Kidney (tissue), 14 donors: Measurements from ENCODE around the gene HES2. TPM values are rescaled to one million over a fixed set of nuclear protein-coding genes. Genes with fewer than 3 reads are reported as not detected.
A peak's percentile ranks its signal among the peaks of the same experiment; 100 is the strongest.

Experiments
- DNase-seq, 5 donors: peaks; one replicate each; pipeline ENCODE4 v3.0.0-alpha.2; 2013 to 2020
- FAIRE-seq: peaks from 2 replicates; lab custom pipeline; 2012; peaks lifted over from hg19 to GRCh38; lab: Jason Lieb, UNC
- H3K27ac ChIP-seq, 2 donors: one replicate each; pipeline ENCODE4 v1.7.0; 2013; ENCODE audit warnings: low read depth in 2 of 2, low read length in 2 of 2, inconsistent platforms in 1 of 2
- H3K27me3 ChIP-seq: one replicate; pipeline ENCODE4 v1.7.1; 2013; ENCODE audit warnings: low read length, inconsistent platforms; ENCODE audit not compliant: control insufficient read depth, insufficient read depth
- H3K36me3 ChIP-seq, 3 donors: one replicate each; pipeline versions ENCODE4 v1.7.0 to v1.7.1; 2013; ENCODE audit warnings: low read length in 3 of 3, control low read depth in 1 of 3, inconsistent platforms in 1 of 3; ENCODE audit not compliant: insufficient read depth in 3 of 3, control insufficient read depth in 2 of 3
- H3K4me1 ChIP-seq, 3 donors: one replicate each; pipeline versions ENCODE4 v1.7.0 to v1.7.1; 2013; ENCODE audit warnings: low read length in 3 of 3, inconsistent platforms in 1 of 3, low read depth in 1 of 3; ENCODE audit not compliant: control insufficient read depth in 2 of 3, insufficient read depth in 2 of 3
- H3K4me3 ChIP-seq, 3 donors: one replicate each; pipeline versions ENCODE4 v1.7.0 to v1.8.1; 2013; ENCODE audit warnings: low read length in 3 of 3, control low read depth in 1 of 3, inconsistent platforms in 1 of 3
- H3K9ac ChIP-seq, 3 donors: one replicate each; pipeline versions ENCODE4 v1.7.0 to v1.7.1; 2013; ENCODE audit warnings: low read length in 3 of 3, control low read depth in 1 of 3, inconsistent platforms in 1 of 3
- H3K9me3 ChIP-seq, 3 donors: one replicate each; pipeline versions ENCODE4 v1.7.0 to v1.7.1; 2013; ENCODE audit warnings: low read length in 3 of 3, control low read depth in 1 of 3, inconsistent platforms in 1 of 3; ENCODE audit not compliant: control insufficient read depth in 2 of 3, insufficient read depth in 1 of 3
- CTCF ChIP-seq: IDR thresholded peaks from 3 replicates; pipeline ENCODE4 v1.5.1; 2012; ENCODE audit warnings: mild to moderate bottlenecking, moderate library complexity, borderline replicate concordance; ENCODE audit not compliant: insufficient read depth; ENCODE audit errors: extremely low read depth
- intact Hi-C: fragments of 100-400 bp; cut with DNase I; formaldehyde crosslinking; loops from one replicate; pipeline ENCODE4 v1.11.1; 2022
- polyA plus RNA-seq: library from polyadenylated mRNA; stranded (reverse); fragments of 350-450 nt; fragmentation: Illumina TruSeq; extraction: RNeasy Lipid Tissue Mini Kit (QIAGEN cat#74804); gene quantifications from one replicate; pipeline ENCODE4 v1.2.3, GENCODE V29; 2014; ENCODE audit warnings: low read depth, low replicate concordance; ENCODE audit not compliant: insufficient read depth
- total RNA-seq: library from RNA; stranded (reverse); fragmentation: NEBNext Ultra II Directional; extraction: Animal tissue kit (Norgen Biotek cat#: 25700); gene quantifications from one replicate; pipeline ENCODE4 v1.2.1, GENCODE V29; 2021
- donor health status: control.
- donor health status: control.
- donor health status: control.
- donor health status: control.
- donor health status: control.
- donor health status: DM: yes; HTN: yes; CAD: no.
- donor health status: Normal renal cell carcinoma (clear cell type).

The HES2 gene
- total and polyA plus RNA-seq, 2 donors from 2014 or later: 1.3 to 1.6 TPM

- H3K36me3 ChIP-seq: no peaks in the 10 kb centered on the region
- FAIRE-seq (no peak), DNase-seq (peak in 1 of 5 donors; percentile 65)
- no peak for TF ChIP-seq CTCF
- H3K4me1 ChIP-seq: no peaks in the 10 kb centered on the region
- intact Hi-C loops: no loop called here
- no peak overlapping the region for H3K27ac ChIP-seq
- no peak overlapping the region for H3K4me3 ChIP-seq
- no peaks in the 10 kb centered on the region for H3K9me3 ChIP-seq
- H3K9ac ChIP-seq: no peak overlapping the region
- no peaks in the 10 kb centered on the region for H3K27me3 ChIP-seq
Observed at GRCh38 chr1:6467224-6467623, 47.5 kb upstream of the HES2 start.

GRCh38 chr1:6466751-6467150 is 47.0 kb upstream of the HES2 start:
- no peak for DNase-seq
- Histone ChIP-seq H3K4me1 (no peaks in the 10 kb centered on the region), H3K27me3 (no peaks in the 10 kb centered on the region), H3K9me3 (no peaks in the 10 kb centered on the region), H3K4me3 (no peak overlapping the region), H3K9ac (no peak overlapping the region), H3K36me3 (no peaks in the 10 kb centered on the region), H3K27ac (no peak overlapping the region)
- no peak for TF ChIP-seq CTCF
- FAIRE-seq: no peak
- intact Hi-C loops: no loop called here

- intact Hi-C loops: no loop called here
- no peak within 1 kb of the TSS for H3K4me3 ChIP-seq
- no peaks in the 10 kb centered on the region for H3K4me1 ChIP-seq
- H3K36me3 ChIP-seq: no peaks in the 10 kb centered on the region
- H3K9me3 ChIP-seq: no peaks in the 10 kb centered on the region
- H3K27me3 ChIP-seq: no peaks in the 10 kb centered on the region
- FAIRE-seq: no peak
- no peak for TF ChIP-seq CTCF
- H3K27ac ChIP-seq: no peak within 1 kb of the TSS
- DNase-seq: peak in 2 of 5 donors; percentile 48 to 64
- H3K9ac ChIP-seq: no peak within 1 kb of the TSS
Observed at GRCh38 chr1:6466023-6466422, 46.3 kb upstream of the HES2 start, which contains the start of gene TNFRSF25. Gene TNFRSF25 (minus strand): TSS chr1:6466173. CDS start chr1:6466107, 66 bp downstream.

GRCh38 chr1:6465461-6466005 is 45.8 kb upstream of the HES2 start:
- no peak for TF ChIP-seq CTCF
- H3K27me3 ChIP-seq: no peaks in the 10 kb centered on the region
- intact Hi-C loops: no loop called here
- no peaks in the 10 kb centered on the region for H3K36me3 ChIP-seq
- no peak overlapping the region for H3K4me3 ChIP-seq
- H3K27ac ChIP-seq: no peak overlapping the region
- no peaks in the 10 kb centered on the region for H3K9me3 ChIP-seq
- peak in 1 of 5 donors; percentile 52 for DNase-seq
- no peak for FAIRE-seq
- no peaks in the 10 kb centered on the region for H3K4me1 ChIP-seq
- H3K9ac ChIP-seq: no peak overlapping the region
